ENCODE measurements around the gene PLIN4. TPM values are rescaled to one million over a fixed set of nuclear protein-coding genes. Genes with fewer than 3 reads are reported as not detected.

PLIN4 gene
- total and polyA plus RNA-seq, 10 of the 15 experiments (the other 5 are each of a cell fraction or from before 2014, with no cell fraction given) = 0.01 to 0.11 (median 0.05) TPM; not detected in 2

DNA sequence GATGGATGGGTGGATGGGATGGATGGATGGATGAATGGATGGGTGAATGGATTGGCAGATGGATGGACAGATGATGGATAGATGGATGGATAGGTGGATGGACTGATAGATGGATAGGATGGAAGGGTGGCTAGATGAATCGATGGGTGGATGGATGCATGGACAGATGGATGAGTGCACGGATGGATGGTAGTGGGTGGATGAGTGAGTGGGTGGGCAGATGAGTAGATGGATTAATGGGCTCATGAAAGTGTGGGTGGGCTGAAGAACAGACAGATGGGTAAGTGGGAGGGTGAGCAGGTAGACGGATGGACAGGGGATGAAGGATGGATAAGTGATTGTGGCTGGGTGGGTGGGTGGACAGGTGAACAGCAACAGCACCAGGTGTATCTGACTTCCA lies 35.5 kb upstream of the PLIN4 start (continued):
- no peak for TF ChIP-seq ZBTB4 (CRISPR knock-in tag; IDR thresholded peaks at IDR 0.05)
- no peak for TF ChIP-seq JUNB (IDR thresholded peaks at IDR 0.05)
- no peak for TF ChIP-seq RELA (IDR thresholded peaks at IDR 0.05; ENCODE audit: borderline replicate concordance, partially characterized antibody)
- no peak for TF ChIP-seq RUNX3 (IDR thresholded peaks at IDR 0.05; ENCODE audit: low read length)
- no peak for TF ChIP-seq POU2F2 (IDR thresholded peaks at IDR 0.05; ENCODE audit: borderline replicate concordance, low read depth, low read length)
- TF ChIP-seq PAX5 (IDR thresholded peaks at IDR 0.05; ENCODE audit: borderline replicate concordance, low read depth, low read length) = no peak
- TF ChIP-seq YBX1 (IDR thresholded peaks at IDR 0.05) = no peak
- no peak for TF ChIP-seq HDAC2 (IDR thresholded peaks at IDR 0.05)
- TF ChIP-seq CREM (IDR thresholded peaks at IDR 0.05; ENCODE audit: low read depth) = no peak

GRCh38 chr19:4553092-4553695 lies 34.9 kb upstream of the PLIN4 start:
- CTCF ChIA-PET = no interaction called here
- no TSS peak for BruUV-seq (replicated peaks)
- SMC1A ChIA-PET (ENCODE audit: uncharacterized antibody, unreplicated experiment) = no interaction called here
- no peak for ATAC-seq
- POLR2A ChIA-PET = no interaction called here
- no peak overlapping the region for H2AFZ ChIP-seq (ENCODE audit: control insufficient read depth, low read depth, low read length)
- H4K20me1 ChIP-seq (ENCODE audit: control insufficient read depth, insufficient read depth) = no peaks in the 10 kb centered on the region
- TF ChIP-seq NRF1 (conservative IDR thresholded peaks at IDR 0.05; ENCODE audit: low read depth, low read length) = no peak
- TF ChIP-seq SMARCA5 (IDR thresholded peaks at IDR 0.05) = no peak
- TF ChIP-seq RB1 (IDR thresholded peaks at IDR 0.05; ENCODE audit: borderline replicate concordance) = no peak
- TF ChIP-seq, protein P1, sequence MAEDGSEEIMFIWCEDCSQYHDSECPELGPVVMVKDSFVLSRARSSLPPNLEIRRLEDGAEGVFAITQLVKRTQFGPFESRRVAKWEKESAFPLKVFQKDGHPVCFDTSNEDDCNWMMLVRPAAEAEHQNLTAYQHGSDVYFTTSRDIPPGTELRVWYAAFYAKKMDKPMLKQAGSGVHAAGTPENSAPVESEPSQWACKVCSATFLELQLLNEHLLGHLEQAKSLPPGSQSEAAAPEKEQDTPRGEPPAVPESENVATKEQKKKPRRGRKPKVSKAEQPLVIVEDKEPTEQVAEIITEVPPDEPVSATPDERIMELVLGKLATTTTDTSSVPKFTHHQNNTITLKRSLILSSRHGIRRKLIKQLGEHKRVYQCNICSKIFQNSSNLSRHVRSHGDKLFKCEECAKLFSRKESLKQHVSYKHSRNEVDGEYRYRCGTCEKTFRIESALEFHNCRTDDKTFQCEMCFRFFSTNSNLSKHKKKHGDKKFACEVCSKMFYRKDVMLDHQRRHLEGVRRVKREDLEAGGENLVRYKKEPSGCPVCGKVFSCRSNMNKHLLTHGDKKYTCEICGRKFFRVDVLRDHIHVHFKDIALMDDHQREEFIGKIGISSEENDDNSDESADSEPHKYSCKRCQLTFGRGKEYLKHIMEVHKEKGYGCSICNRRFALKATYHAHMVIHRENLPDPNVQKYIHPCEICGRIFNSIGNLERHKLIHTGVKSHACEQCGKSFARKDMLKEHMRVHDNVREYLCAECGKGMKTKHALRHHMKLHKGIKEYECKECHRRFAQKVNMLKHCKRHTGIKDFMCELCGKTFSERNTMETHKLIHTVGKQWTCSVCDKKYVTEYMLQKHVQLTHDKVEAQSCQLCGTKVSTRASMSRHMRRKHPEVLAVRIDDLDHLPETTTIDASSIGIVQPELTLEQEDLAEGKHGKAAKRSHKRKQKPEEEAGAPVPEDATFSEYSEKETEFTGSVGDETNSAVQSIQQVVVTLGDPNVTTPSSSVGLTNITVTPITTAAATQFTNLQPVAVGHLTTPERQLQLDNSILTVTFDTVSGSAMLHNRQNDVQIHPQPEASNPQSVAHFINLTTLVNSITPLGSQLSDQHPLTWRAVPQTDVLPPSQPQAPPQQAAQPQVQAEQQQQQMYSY (CRISPR knock-in tag; IDR thresholded peaks at IDR 0.05) = no peak
- no peak for TF ChIP-seq IKZF2 (IDR thresholded peaks at IDR 0.05)
- H3K4me1 ChIP-seq (ENCODE audit: control insufficient read depth, insufficient read depth, low read length) = no peaks in the 10 kb centered on the region
- no peak overlapping the region for H3K9ac ChIP-seq (ENCODE audit: control insufficient read depth, insufficient read depth, low read length)
- in situ Hi-C loops (cut with MboI) = no loop called here
- RAD21 ChIA-PET (ENCODE audit: unreplicated experiment) = no interaction called here
- H3K4me3 ChIP-seq = no peak overlapping the region
- H3K27ac ChIP-seq (ENCODE audit: control insufficient read depth, insufficient read depth) = no peak overlapping the region
- no peaks in the 10 kb centered on the region for H3K9me3 ChIP-seq (replicated peaks; ENCODE audit: control insufficient read depth, insufficient read depth, low read length)
- no peaks in the 10 kb centered on the region for H3K27me3 ChIP-seq (replicated peaks in 1 of 2; ENCODE audit: control insufficient read depth in 2 of 2, insufficient read depth in 2 of 2, low read length in 1 of 2)
- intact Hi-C loops (cut with micrococcal nuclease; ENCODE audit: unreplicated experiment) = no loop called here
- no peaks in the 10 kb centered on the region for H3K79me2 ChIP-seq (ENCODE audit: control insufficient read depth, insufficient read depth, low read length)
- no peak for DNase-seq (ENCODE audit: low read depth, low spot score)
- no peaks in the 10 kb centered on the region for H3K36me3 ChIP-seq (ENCODE audit: control insufficient read depth in 2 of 2, insufficient read depth in 2 of 2, low read length in 1 of 2)
- no peak overlapping the region for H3K4me2 ChIP-seq (ENCODE audit: control insufficient read depth, insufficient read depth)
- FAIRE-seq = no peak
